Mucosa of rectum (tissue), 2 donors: Measurements from ENCODE around the gene SERINC2.

Experiments used
- H3K27ac ChIP-seq, 2 donors: one replicate each; pipeline ENCODE4 v1.7.0; 2013; ENCODE audit warnings: inconsistent platforms in 2 of 2, low read depth in 2 of 2, low read length in 2 of 2
- H3K27me3 ChIP-seq, 2 donors: one replicate each; pipeline ENCODE4 v1.7.0; 2013; ENCODE audit warnings: low read length in 2 of 2; ENCODE audit not compliant: control insufficient read depth in 2 of 2, insufficient read depth in 2 of 2
- H3K36me3 ChIP-seq, 2 donors: one replicate each; pipeline ENCODE4 v1.7.0; 2013; ENCODE audit warnings: low read length in 2 of 2; ENCODE audit not compliant: control insufficient read depth in 2 of 2, insufficient read depth in 2 of 2
- H3K4me1 ChIP-seq, 2 donors: one replicate each; pipeline ENCODE4 v1.7.0; 2013; ENCODE audit warnings: low read length in 2 of 2, mild to moderate bottlenecking in 1 of 2; ENCODE audit not compliant: control insufficient read depth in 2 of 2, insufficient read depth in 2 of 2
- H3K4me3 ChIP-seq, 2 donors: one replicate each; pipeline ENCODE4 v1.7.0; 2013; ENCODE audit warnings: low read length in 2 of 2
- H3K9ac ChIP-seq, 2 donors: one replicate each; pipeline ENCODE4 v1.7.0; 2013; ENCODE audit warnings: low read length in 2 of 2, low read depth in 1 of 2, mild to moderate bottlenecking in 1 of 2
- H3K9me3 ChIP-seq, 2 donors: one replicate each; pipeline ENCODE4 v1.7.0; 2013; ENCODE audit warnings: low read length in 2 of 2; ENCODE audit not compliant: control insufficient read depth in 2 of 2
- donor health status: healthy.
- donor health status: Normal muscosa, but diverticular disease.

Gene SERINC2

GRCh38 chr1:31410871-31411270 lies 2.1 kb upstream of the SERINC2 start:
- Histone ChIP-seq H3K27me3 (peaks cover 0 to 16% of the 10 kb centered on the region in 2 donors), H3K36me3 (peaks cover 0 to 2% of the 10 kb centered on the region in 2 donors), H3K9ac (no peak overlapping the region), H3K4me1 (peaks cover 6 to 11% of the 10 kb centered on the region in 2 donors), H3K27ac (no peak overlapping the region), H3K9me3 (no peaks in the 10 kb centered on the region), H3K4me3 (no peak overlapping the region)

- Histone ChIP-seq H3K27ac (no peak overlapping the region), H3K27me3 (peaks cover 0 to 16% of the 10 kb centered on the region in 2 donors), H3K9me3 (no peaks in the 10 kb centered on the region), H3K4me1 (peaks cover 6 to 16% of the 10 kb centered on the region in 2 donors), H3K36me3 (peaks cover 2 to 3% of the 10 kb centered on the region in 2 donors), H3K9ac (no peak overlapping the region), H3K4me3 (peak overlapping the region in 1 of 2 donors; percentile 73)
These were observed 808 bp upstream of the SERINC2 start for GRCh38 chr1:31412205-31412604.

DNA sequence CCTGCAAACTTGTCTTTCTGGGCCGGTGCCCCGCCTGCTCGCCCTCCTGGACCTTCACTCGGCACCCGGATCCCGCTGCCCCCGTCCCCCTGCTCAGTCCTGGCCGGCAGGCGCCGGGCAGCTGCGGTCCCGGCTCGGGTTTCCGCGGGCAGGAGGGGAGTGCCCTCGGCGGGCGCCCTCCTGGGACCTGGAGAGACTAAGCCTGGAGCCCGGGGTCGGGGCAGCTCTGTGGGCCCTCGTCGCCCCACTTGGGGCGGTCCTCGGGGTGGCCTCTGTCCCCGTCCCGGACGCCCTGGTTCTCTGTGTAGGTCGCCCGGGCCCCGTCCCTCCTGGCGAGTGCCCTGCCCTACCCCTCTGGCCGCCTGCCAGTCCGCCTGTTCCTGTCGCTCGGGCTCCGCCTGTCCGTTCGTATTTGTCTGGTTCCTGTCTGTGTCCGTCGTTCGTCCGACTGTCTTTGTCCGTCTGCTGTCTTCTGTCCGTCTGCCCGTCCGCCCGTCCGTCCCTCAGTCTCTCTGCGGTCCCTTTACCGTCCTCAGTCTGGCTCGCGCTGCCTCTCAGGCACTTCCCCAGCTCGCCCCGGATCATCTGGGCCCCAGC lies 490 bp downstream of the SERINC2 start:
- Histone ChIP-seq H3K36me3 (peaks cover 3 to 5% of the 10 kb centered on the region in 2 donors), H3K4me1 (peaks cover 6 to 16% of the 10 kb centered on the region in 2 donors), H3K9me3 (no peaks in the 10 kb centered on the region), H3K4me3 (peak overlapping the region; percentile 77 to 91), H3K9ac (peak overlapping the region; percentile 85 to 97), H3K27me3 (peaks cover 0 to 16% of the 10 kb centered on the region in 2 donors), H3K27ac (peak overlapping the region; percentile 93 to 96)

- Histone ChIP-seq H3K36me3 (peaks cover 3 to 8% of the 10 kb centered on the region in 2 donors), H3K4me1 (peaks cover 6 to 16% of the 10 kb centered on the region in 2 donors), H3K4me3 (peak overlapping the region; percentile 68 to 91), H3K9ac (peak overlapping the region in 1 of 2 donors; percentile 97), H3K27me3 (peaks cover 0 to 12% of the 10 kb centered on the region in 2 donors), H3K9me3 (no peaks in the 10 kb centered on the region), H3K27ac (peak overlapping the region; percentile 93 to 96)
These were observed 2.0 kb downstream of the SERINC2 start for GRCh38 chr1:31414980-31415370.

DNA sequence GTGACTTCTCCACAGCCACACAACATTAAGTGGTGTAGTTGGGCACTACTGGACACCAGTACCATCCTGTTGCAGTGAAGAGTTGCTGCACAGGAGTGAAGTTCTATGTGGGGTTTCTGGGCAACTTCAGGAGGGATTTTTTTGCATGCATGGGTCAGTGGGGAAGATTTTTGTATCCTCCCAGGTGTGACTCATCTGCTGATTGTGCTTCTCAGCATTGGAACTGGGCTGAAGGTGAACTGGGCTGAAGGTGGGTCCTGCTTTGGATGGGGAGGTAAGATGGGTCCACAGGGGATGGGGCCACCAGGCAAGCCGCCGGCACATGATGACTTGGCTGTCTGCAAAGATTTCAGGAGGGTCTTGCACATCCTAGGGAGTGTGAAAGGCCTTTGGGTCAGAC lies 2.6 kb downstream of the SERINC2 start:
- Histone ChIP-seq H3K4me1 (peaks cover 6 to 16% of the 10 kb centered on the region in 2 donors), H3K9ac (no peak overlapping the region), H3K36me3 (peaks cover 3 to 8% of the 10 kb centered on the region in 2 donors), H3K9me3 (no peaks in the 10 kb centered on the region), H3K27me3 (peaks cover 0 to 12% of the 10 kb centered on the region in 2 donors), H3K4me3 (no peak overlapping the region), H3K27ac (peak overlapping the region; percentile 23 to 96)

GRCh38 chr1:31416101-31416736 lies 3.2 kb downstream of the SERINC2 start:
- Histone ChIP-seq H3K27me3 (peaks cover 0 to 12% of the 10 kb centered on the region in 2 donors), H3K27ac (peak overlapping the region; percentile 3 to 23), H3K4me3 (no peak overlapping the region), H3K36me3 (peaks cover 3 to 8% of the 10 kb centered on the region in 2 donors), H3K9ac (peak overlapping the region in 1 of 2 donors; percentile 27), H3K4me1 (peaks cover 6 to 16% of the 10 kb centered on the region in 2 donors), H3K9me3 (no peaks in the 10 kb centered on the region)

DNA sequence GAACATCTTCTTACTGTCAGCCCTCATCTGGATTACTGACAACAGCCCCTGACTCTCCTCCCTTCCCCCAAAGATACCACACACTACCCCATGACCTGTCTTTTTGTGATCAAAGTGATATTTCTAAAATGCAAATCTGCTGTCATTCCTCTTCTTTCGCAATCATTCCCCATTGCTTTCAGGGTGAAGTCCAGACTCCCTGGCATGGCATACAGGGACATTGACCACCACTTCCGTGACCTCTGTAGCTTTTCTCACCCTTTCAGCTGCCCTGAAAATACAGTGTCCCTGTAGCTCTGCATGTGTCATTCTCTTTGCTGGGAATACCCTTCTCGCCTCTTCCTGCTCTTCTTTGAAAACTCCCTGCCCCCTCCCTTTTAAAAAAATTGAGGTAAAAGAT lies 4.1 kb downstream of the SERINC2 start:
- Histone ChIP-seq H3K9me3 (no peaks in the 10 kb centered on the region), H3K9ac (no peak overlapping the region), H3K27ac (no peak overlapping the region), H3K4me1 (peaks cover 6 to 19% of the 10 kb centered on the region in 2 donors), H3K27me3 (peaks cover 0 to 10% of the 10 kb centered on the region in 2 donors), H3K36me3 (peaks cover 3 to 8% of the 10 kb centered on the region in 2 donors), H3K4me3 (no peak overlapping the region)

DNA sequence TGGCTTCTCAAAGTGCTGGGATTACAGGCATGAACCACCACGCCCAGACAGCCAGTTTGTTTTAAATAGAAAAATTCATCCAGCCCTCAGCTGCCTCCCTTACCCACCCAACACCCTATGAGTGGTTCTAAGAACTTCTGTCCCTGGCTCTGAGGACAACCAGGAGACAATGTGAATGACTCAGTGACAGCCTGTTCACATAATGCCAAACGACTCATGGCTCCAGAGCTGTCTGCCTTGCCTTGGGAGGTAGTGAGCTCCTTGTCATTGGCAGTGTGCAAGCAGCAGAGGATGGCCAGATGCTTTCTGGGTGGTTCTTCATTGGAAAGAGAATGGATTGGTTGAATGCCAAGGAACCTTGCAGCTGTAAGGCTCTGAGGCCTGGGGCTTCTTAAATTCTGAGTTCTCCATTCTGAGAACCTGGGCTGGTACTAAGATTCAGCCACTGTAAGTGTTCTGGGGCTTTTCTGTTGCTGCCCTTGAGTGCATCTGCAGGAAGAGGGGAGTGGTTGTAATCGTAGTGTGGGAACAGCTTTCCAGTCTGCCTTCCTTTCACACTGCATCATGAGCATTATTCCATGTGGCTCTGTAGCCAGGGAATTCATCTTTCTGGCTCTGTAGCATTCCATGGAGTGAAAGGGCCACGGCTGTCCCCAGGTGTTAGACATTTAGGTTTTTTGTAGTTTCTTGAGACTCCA lies 5.8 kb downstream of the SERINC2 start:
- H3K9me3 ChIP-seq = no peaks in the 10 kb centered on the region
- H3K27ac ChIP-seq = no peak overlapping the region
- H3K27me3 ChIP-seq = peaks cover 0 to 4% of the 10 kb centered on the region in 2 donors
- peaks cover 3 to 8% of the 10 kb centered on the region in 2 donors for H3K36me3 ChIP-seq
- H3K9ac ChIP-seq = no peak overlapping the region
- H3K4me1 ChIP-seq = peaks cover 10 to 30% of the 10 kb centered on the region in 2 donors
- H3K4me3 ChIP-seq = no peak overlapping the region

- H3K36me3 ChIP-seq = peaks cover 3 to 7% of the 10 kb centered on the region in 2 donors
- no peak overlapping the region for H3K9ac ChIP-seq
- no peaks in the 10 kb centered on the region for H3K9me3 ChIP-seq
- no peak overlapping the region for H3K4me3 ChIP-seq
- no peaks in the 10 kb centered on the region for H3K27me3 ChIP-seq
- peaks cover 15 to 39% of the 10 kb centered on the region in 2 donors for H3K4me1 ChIP-seq
- no peak overlapping the region for H3K27ac ChIP-seq
These were observed 7.7 kb downstream of the SERINC2 start for GRCh38 chr1:31420716-31421115.
